Measurements from ENCODE around the gene KLF8.
"Not testable (repeated sequence)": the region's sequence is repeated elsewhere in the genome, so short reads cannot be mapped to it uniquely, and the experiment has no call there.

Gene KLF8

GRCh38 chrX:56232221-56233082, at the start of gene KLF8:
Gene KLF8 (plus strand): TSS chrX:56232356. CDS start chrX:56233335, 979 bp downstream.
- DNase-seq (ENCODE audit: low spot score) = no peak

- DNase-seq (ENCODE audit: low spot score) = not testable (repeated sequence)
Observed at GRCh38 chrX:56206945-56207344, 25.2 kb upstream of the KLF8 start.

GRCh38 chrX:56211701-56212100, 20.5 kb upstream of the KLF8 start:
- DNase-seq (ENCODE audit: low spot score) = no peak

GRCh38 chrX:56216332-56216731, 15.8 kb upstream of the KLF8 start:
- no peak for DNase-seq (ENCODE audit: low spot score)

GRCh38 chrX:56219700-56220099, 12.5 kb upstream of the KLF8 start:
- DNase-seq (ENCODE audit: low spot score) = no peak

- no peak for DNase-seq (ENCODE audit: low spot score)
Observed at GRCh38 chrX:56221101-56221500, 11.1 kb upstream of the KLF8 start.

GRCh38 chrX:56222473-56223000, 9.6 kb upstream of the KLF8 start:
- DNase-seq (ENCODE audit: low spot score) = no peak

GRCh38 chrX:56226980-56227379, 5.2 kb upstream of the KLF8 start:
- DNase-seq (ENCODE audit: low spot score) = no peak

- DNase-seq (ENCODE audit: low spot score) = no peak
Observed at GRCh38 chrX:56228914-56229313, 3.2 kb upstream of the KLF8 start.

GRCh38 chrX:56231537-56232090, 542 bp upstream of the KLF8 start:
- no peak for DNase-seq (ENCODE audit: low spot score)

GRCh38 chrX:56233100-56233499, 944 bp downstream of the KLF8 start:
- no peak for DNase-seq (ENCODE audit: low spot score)

GRCh38 chrX:56233682-56234081, 1.5 kb downstream of the KLF8 start:
- no peak for DNase-seq (ENCODE audit: low spot score)

GRCh38 chrX:56248492-56248891, 16.3 kb downstream of the KLF8 start:
- DNase-seq (ENCODE audit: low spot score) = peak; percentile 8

GRCh38 chrX:56253832-56254703, 21.9 kb downstream of the KLF8 start:
- DNase-seq (ENCODE audit: low spot score) = no peak

GRCh38 chrX:56268888-56269287, 36.7 kb downstream of the KLF8 start:
- no peak for DNase-seq (ENCODE audit: low spot score)

- DNase-seq (ENCODE audit: low spot score) = no peak
Observed at GRCh38 chrX:56278692-56279091, 46.5 kb downstream of the KLF8 start.

- DNase-seq (ENCODE audit: low spot score) = no peak
Observed at GRCh38 chrX:56279863-56280262, 47.7 kb downstream of the KLF8 start.

GRCh38 chrX:56281789-56282188, 49.6 kb downstream of the KLF8 start:
- DNase-seq (ENCODE audit: low spot score) = no peak

GRCh38 chrX:56284269-56284668, 52.1 kb downstream of the KLF8 start:
- no peak for DNase-seq (ENCODE audit: low spot score)

- DNase-seq (ENCODE audit: low spot score) = no peak
Observed at GRCh38 chrX:56288608-56289007, 56.5 kb downstream of the KLF8 start.

GRCh38 chrX:56289449-56289848, 57.3 kb downstream of the KLF8 start:
- no peak for DNase-seq (ENCODE audit: low spot score)

- DNase-seq (ENCODE audit: low spot score) = no peak
Observed at GRCh38 chrX:56308726-56309125, 76.6 kb downstream of the KLF8 start.

Measured in HuH-7.5 (cell line).